Measurements from ENCODE around the gene FAM50A.

- TF ChIP-seq CTCF (conservative IDR thresholded peaks at IDR 0.05; ENCODE audit: low read depth, low read length) (no peak), EZH2phosphoT487 (IDR thresholded peaks at IDR 0.05; ENCODE audit: borderline replicate concordance, low read length) (no peak)
These were observed 4.5 kb downstream of the FAM50A start for GRCh38 chrX:154448484-154448883.

Measured in PC-3 (cell line).